Keratinocyte (primary cell): ENCODE results near the gene TSHZ1.

ENCODE experiments used
- CTCF ChIP-seq, 3 experiments: IDR thresholded peaks in 1 of 3; conservative IDR thresholded peaks in 1 of 3; optimal IDR thresholded peaks in 1 of 3; 2 replicates in 2 of 3; 3 replicates in 1 of 3; pipeline versions ENCODE3 to v1.5.1; 2011; ENCODE audit warnings: low read length in 3 of 3, mild to moderate bottlenecking in 3 of 3, moderate library complexity in 2 of 3, control low read depth in 1 of 3, inconsistent platforms in 1 of 3; ENCODE audit not compliant: insufficient read depth in 2 of 3; ENCODE audit errors: extremely low read depth in 1 of 3
- EZH2 ChIP-seq: IDR thresholded peaks from one replicate; pipeline ENCODE4 v1.6.1; 2012; ENCODE audit warnings: inconsistent platforms, mild to moderate bottlenecking, low read length, moderate library complexity

GRCh38 chr18:75282746-75283145, 72.1 kb downstream of the TSHZ1 start:
- TF ChIP-seq CTCF (optimal IDR thresholded peaks at IDR 0.05 in 1 of 3, IDR thresholded peaks at IDR 0.05 in 1 of 3, conservative IDR thresholded peaks at IDR 0.05 in 1 of 3; ENCODE audit: extremely low read depth in 1 of 3, insufficient read depth in 2 of 3, low read length in 3 of 3) (no peak), EZH2 (no peak)
